GM18526 (cell line): ENCODE results near the gene C1orf21.

Experiments
- POLR2A ChIP-seq: IDR thresholded peaks from 3 replicates; pipeline ENCODE4 v1.6.1; 2011; ENCODE audit not compliant: insufficient read length; ENCODE audit errors: extremely low read depth

C1orf21 gene

DNA sequence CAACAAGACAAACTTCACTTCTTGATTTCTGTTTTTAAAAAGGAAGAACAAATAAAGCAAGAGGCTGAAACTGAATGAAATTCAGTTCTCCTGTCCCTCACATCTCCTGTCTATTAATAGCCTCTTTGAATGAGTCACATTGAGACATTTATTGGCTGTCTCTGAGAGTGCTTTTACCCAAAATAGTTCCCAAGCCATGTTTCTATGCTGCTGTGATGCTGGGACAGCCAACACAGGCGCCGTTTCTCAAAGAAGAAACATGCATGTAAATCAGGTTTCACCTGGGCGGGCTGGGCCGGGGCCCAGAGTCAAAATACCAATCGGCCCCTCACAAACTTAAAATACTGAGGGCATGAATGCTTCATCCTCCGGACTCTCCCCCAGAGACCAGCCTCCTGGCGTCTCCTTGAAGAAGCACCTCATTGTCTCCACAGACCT is 262.6 kb downstream of the C1orf21 start:
- TF ChIP-seq POLR2A: no peak

DNA sequence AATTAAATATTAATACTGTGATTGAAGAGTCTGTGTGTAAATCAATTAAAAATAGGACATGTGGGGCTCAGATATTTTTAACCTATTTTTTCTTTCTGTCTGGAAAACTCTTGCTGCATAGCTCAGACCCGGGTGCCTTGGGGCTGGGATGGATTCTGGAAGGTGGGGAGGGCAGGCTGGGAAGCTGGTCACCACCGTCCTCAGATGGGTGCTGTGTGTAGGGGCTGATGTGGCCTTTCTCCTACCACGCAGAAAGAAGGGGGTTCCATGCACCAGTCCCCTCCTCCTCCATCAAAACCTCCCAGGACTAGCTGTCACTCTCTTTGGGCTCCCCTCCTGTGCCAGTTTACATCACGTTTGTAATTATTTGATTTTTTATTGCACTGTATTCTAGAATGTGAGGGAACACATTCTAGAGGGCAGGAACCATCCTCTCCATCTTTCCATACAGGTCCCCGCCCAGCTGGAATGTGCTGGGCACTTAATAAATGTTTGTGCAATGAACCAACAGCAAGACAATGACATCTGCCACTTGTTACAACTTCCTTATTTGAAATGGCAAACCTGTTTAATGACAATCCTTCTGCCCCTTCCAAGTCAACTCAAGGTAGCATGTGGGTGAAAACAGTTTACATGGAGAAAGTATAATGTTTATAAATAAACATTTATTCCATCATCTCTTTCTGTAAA is 263.5 kb downstream of the C1orf21 start:
- no peak for TF ChIP-seq POLR2A

DNA sequence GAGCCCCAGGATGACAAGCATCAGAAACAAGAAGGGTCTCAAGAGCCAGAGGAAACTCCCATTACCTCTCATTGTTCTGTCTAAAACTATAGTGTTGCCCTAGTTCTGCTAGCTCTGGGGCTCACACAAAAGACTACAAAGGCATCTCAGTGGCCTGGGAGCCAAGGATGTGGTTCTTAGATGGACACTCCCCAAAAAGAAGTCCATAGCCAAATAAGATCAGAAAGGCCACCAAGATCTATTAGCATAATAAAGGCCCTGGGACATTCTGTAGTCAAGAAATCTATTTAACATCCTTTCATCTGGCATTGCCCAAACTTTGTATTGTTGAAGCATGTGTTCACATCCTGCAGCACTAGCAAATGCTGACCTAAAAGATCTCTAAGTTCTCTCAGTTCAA is 268.4 kb downstream of the C1orf21 start:
- no peak for TF ChIP-seq POLR2A

DNA sequence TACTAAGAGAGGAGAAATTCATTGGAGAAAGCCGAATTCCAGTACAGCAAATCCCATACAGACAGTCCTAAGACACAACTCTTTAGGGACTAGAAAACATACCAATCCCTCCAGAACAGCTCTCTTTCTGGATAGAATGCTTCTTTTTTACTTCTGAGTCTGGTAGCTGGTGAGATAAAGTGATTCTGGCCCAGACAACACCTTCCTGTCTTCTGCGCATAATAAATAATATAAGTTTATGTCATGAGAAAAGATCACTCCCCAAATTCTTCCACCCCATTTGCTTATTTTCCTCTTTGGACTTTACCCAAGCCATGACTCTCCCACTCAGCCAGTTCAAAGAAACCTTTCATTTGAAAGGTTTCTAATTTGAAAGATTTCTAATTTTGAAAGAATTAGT is 269.4 kb downstream of the C1orf21 start:
- no peak for TF ChIP-seq POLR2A

DNA sequence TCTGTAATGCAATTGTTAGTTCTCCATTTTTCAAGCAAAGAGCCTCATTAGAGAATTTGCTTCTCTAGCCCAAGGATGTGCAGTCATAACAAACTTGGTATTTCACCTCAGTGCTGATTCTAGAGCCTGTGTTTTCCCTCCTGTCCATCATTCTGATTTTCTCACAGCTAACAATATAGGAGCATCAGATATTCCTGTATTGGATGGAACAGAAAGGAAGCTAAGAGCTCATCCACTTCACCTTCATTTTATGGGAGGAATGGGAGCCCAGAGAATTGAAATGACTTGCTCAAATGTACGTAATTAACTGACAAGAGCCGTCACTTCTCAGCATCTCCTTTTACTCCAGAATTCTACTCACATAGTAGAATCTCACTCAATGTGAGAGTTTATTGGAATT is 271.2 kb downstream of the C1orf21 start:
- no peak for TF ChIP-seq POLR2A

DNA sequence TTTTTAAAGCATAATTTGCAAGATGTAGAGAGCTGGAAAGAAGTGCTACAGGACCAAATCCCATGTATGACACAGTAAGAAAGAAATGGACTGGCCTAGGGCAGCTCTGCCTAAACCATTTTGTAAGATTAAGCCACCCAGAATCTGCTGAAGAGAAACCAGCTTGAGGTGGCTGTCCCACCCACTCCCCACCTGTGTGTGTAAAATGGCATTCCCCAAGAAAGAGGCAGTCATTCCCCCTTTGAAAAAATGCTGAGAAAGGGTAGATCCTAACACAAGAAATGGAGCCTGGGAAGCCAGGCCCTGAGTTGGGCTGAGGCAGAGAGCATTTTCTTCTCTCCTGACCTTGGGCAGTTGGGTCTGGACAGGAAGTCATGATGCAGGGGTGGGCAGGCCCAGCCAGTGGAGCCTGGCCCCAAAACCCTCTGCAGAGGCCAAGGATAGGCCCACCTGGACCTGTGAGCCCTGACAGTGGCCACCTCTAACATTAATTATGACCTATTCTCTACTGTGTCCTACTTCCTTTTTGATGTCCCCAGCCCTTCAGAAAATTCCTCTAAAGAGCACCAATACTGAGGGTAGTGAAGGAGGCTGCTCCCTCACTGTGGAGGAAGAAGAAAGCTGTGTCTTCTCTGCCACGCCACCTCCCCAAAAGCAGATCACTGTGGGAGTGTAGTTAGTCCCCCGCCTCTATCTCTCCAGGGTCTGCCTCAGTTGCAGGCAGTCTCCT is 273.8 kb downstream of the C1orf21 start:
- TF ChIP-seq POLR2A: no peak

DNA sequence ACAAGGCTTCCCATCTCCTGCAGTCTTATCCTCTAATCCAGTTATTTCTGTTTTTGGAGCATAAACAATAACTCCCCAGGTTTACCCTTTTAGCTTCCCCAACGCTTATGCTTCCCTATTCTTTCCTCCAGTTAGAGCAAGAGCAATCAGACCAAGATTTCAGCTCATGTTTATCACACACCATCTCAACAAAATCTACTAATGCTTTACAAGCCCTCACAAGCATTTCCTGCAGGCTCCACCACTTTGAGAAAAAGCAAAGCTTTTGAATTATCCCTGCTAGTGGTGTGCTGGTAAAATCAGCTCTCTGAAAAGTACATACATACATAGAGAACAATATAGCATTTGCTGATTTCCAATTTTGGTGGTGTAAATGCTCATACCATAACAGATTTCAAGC is 275.0 kb downstream of the C1orf21 start:
- no peak for TF ChIP-seq POLR2A

DNA sequence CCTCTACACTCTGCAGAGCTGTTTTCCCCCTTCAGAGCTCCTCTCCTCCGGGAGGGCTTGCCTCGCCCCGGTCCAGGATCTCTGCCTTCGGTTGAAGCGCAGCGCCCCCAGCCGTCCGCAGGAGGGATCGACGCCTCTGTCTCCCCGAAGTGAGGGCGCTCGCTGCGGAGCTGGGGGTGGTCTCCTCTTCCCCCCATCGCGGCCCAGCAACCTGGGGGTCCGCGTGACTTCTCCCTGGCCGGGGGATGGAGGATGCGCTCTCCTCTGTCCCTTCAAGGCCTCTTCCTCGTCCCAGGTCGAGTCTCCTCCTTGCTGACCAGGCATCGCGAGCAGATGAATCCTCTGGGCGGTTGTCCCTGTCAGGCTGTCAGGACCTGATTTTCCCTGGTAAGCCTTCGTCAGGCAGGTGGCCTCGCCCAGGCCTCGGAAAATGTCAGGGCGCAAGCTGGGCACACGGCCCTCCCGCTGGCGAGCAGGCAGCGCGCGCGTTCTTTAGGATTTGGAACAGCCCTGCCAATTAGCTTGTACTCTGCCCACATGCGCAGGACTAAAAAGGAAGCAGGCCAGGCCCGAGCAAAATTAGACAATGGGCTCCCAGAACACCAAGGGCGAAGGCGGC is 277.3 kb downstream of the C1orf21 start:
- TF ChIP-seq POLR2A: no peak

DNA sequence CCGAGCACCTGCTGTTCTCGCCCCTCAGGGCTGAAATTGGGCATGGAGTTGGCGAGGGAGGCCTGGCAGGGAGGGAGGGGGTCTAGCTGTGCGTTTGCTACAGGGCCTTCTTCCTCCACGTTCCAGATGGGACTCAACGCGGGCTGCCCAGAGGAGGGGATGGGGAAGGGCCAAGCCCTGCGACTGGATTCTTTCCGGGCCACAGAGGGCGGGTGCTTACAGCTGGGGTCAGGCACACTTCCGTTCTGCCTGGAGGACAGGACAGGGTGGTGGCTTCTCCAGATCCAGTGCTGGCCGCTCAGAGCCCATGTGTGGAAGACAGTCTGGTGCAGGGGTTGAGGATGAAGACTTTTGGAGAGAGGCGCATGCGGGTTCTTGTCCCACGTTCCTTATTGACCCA is 277.8 kb downstream of the C1orf21 start:
- no peak for TF ChIP-seq POLR2A

DNA sequence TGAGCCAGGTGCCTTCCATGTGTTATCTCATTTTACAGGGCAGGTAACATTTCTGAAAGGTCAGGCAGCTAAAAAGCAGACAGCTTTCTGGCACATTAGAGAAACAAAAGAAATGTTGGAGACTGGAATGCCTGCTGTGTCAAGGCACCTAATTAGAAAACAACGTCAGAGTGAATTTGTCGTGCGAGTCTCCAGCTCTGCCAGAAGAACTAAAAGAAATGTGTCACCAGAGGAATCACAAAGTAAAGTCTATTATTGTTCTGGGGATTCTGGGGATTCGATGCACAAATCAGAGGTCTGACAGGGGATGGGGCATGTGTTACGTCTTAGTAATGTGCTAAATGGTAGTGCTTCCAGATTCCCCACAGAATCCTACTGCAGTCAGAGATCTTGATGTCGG is 278.5 kb downstream of the C1orf21 start:
- TF ChIP-seq POLR2A: no peak

DNA sequence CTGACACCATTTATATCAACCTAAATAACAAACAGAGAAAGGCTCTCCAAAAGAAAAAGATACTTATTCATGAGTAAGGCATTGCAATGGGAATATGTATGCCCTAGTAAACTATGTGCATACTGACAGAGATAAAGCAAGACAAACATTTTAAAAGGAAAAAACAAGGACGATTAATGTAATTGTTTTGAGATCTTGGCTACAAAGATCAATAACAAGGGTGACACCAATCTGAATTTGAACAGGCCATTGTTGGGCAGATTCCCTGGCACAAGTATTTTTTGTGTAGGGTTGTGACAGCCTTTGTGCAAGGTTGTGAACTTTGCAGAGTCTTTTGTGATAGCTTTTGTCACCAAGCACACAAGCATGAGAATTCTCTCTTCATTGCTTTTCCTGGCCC is 282.6 kb downstream of the C1orf21 start:
- TF ChIP-seq POLR2A: no peak

DNA sequence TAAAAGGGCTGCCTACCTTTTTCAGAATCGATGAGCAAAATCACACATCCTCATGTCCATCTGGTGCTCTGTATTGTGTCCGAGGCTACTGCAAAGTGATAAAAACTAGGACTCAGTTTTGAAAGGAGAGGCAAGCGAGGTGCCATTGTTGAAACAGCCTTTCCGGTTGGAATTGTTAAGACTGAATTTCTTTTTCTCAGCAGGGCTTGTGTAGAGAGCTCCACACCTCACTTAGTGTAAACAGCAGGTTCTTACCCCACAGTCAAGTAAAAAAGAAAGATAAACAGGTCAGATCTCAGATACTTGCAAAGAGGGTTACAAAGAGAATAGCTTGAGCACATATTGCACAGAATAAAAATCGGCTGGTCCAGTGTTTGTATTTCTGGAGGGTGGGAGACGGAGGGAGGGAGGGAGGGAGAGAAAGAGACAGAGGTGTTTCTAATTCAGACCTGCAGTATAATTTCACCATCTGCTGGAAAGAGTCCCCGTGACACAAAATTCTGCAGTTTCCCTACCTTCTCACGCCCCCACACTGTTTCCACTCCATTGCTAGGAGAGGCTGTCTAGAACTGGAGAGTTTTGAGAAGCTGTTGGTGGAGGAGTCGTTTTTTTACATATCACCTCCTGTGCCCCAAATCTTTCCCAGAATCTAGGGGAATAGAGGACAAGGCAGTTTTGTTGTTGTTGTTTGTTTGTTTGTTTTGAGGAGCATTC is 285.3 kb downstream of the C1orf21 start:
- no peak for TF ChIP-seq POLR2A

DNA sequence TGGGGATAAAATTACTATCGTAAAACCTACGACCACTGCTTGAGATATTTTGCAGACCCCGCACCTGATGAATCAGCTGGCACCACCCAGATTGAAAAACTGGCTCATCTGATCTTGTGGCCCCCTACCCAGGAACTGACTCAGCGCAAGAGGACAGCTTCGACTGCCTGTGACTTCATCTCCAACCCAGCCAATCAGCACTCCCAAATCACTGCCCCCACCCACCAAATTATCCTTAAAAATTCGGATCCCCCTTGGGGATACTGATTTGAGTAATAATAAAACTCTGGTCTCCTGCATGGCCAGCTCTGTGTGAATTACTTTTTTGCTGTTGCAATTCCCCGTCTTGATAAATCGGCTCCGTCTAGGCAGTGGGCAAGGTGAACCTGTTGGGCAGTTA is 286.5 kb downstream of the C1orf21 start:
- no peak for TF ChIP-seq POLR2A

DNA sequence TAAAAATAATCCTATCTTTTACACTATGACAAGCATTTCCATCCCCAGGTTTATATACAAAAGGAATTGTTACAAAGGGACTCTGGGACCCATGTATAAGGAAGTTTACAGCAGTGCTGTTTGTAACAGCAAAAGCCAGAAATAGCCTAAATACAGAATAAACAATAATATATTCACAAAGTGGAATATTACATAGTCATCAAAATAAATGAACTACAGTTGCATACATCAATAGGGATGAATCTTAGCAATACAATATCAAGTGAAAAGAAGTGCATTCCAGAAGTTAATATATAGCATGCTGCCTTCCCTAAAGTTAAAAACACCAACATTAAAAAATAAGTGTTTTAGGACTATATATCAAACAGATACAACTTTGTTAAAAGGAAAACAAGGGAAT is 290.5 kb downstream of the C1orf21 start:
- TF ChIP-seq POLR2A: no peak
